Stimulated activated CD8-positive, alpha-beta memory T cell treated with anti-CD3 and anti-CD28 coated beads, Interleukin-15, amount 100 ng/mL, for 24 hours (primary cell): Measurements from ENCODE around the gene PDE8B.
"Not testable (repeated sequence)": the region's sequence is repeated elsewhere in the genome, so short reads cannot be mapped to it uniquely, and the experiment has no call there.

Experiments
- DNase-seq: peaks from one replicate; pipeline ENCODE4 v3.0.0-alpha.2; 2020; ENCODE audit warnings: low read depth

The PDE8B gene

GRCh38 chr5:77437194-77437593, 226.7 kb downstream of the PDE8B start:
- DNase-seq: no peak

GRCh38 chr5:77438071-77438470, 227.6 kb downstream of the PDE8B start:
- DNase-seq: no peak

GRCh38 chr5:77443670-77444069, 233.2 kb downstream of the PDE8B start:
- no peak for DNase-seq

GRCh38 chr5:77444356-77444755, 233.9 kb downstream of the PDE8B start:
- no peak for DNase-seq

- no peak for DNase-seq
Observed at GRCh38 chr5:77448831-77449230, 238.4 kb downstream of the PDE8B start.

GRCh38 chr5:77449277-77449676, 238.8 kb downstream of the PDE8B start:
- DNase-seq: no peak

- DNase-seq: no peak
Observed at GRCh38 chr5:77449981-77450380, 239.5 kb downstream of the PDE8B start.

GRCh38 chr5:77452351-77452750, 241.9 kb downstream of the PDE8B start:
- DNase-seq: no peak

GRCh38 chr5:77454123-77454522, 243.6 kb downstream of the PDE8B start:
- DNase-seq: no peak

- no peak for DNase-seq
Observed at GRCh38 chr5:77461287-77461686, 250.8 kb downstream of the PDE8B start.

- DNase-seq: no peak
Observed at GRCh38 chr5:77463905-77464304, 253.4 kb downstream of the PDE8B start.

- DNase-seq: not testable (repeated sequence)
Observed at GRCh38 chr5:77468875-77469274, 258.4 kb downstream of the PDE8B start.

- not testable (repeated sequence) for DNase-seq
Observed at GRCh38 chr5:77475041-77475440, 264.6 kb downstream of the PDE8B start.
